Measurements from ENCODE around the gene ADGRB3.

ADGRB3 gene

GRCh38 chr6:68709091-68709490, 74.0 kb downstream of the ADGRB3 start:
- no peak for DNase-seq (ENCODE audit: low read depth)

- no peak for DNase-seq (ENCODE audit: low read depth)
Observed at GRCh38 chr6:68709882-68710281, 74.8 kb downstream of the ADGRB3 start.

- DNase-seq (ENCODE audit: low read depth) = no peak
Observed at GRCh38 chr6:68710496-68710895, 75.4 kb downstream of the ADGRB3 start.

DNA sequence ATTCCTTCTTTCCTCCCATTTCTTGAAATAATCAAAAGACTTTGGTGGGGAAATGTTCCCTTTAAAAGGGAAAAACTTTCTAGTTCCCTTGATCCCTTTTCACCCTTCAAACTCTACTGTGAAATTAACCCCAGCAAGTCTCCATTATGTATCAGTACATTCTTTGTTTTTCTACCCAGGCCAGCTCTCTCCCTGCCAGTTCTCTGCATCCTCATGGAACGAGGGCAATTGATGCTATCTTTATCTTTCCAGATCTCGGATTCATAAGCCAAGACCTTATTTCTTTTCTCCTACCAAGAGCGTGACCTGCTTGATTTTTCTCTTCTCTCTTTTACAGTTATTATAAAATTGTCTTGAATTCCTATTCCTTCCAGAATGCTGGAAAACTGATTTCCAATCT, 75.8 kb downstream of the ADGRB3 start:
- DNase-seq (ENCODE audit: low read depth) = no peak

- no peak for DNase-seq (ENCODE audit: low read depth)
Observed at GRCh38 chr6:68711386-68712000, 76.4 kb downstream of the ADGRB3 start.

DNA sequence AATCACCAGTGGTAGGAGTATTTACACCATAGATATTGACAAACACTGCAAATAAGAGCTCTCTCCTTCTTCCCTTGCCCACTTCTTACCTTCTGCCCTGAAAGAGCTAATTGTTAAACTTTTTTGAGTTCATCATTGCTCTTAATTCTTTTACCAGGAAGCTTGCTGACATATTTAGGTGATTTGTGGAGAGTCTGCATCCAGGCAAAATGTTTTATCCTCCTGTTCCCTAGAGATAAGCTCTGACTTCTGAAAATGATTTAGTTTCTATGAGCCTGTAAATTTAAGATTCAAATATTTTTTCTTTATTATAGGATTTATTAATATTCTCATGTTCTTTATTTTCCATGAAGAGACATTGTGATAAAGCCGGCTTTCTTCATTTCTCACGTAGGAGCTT, 81.5 kb downstream of the ADGRB3 start:
- DNase-seq (ENCODE audit: low read depth) = no peak

DNA sequence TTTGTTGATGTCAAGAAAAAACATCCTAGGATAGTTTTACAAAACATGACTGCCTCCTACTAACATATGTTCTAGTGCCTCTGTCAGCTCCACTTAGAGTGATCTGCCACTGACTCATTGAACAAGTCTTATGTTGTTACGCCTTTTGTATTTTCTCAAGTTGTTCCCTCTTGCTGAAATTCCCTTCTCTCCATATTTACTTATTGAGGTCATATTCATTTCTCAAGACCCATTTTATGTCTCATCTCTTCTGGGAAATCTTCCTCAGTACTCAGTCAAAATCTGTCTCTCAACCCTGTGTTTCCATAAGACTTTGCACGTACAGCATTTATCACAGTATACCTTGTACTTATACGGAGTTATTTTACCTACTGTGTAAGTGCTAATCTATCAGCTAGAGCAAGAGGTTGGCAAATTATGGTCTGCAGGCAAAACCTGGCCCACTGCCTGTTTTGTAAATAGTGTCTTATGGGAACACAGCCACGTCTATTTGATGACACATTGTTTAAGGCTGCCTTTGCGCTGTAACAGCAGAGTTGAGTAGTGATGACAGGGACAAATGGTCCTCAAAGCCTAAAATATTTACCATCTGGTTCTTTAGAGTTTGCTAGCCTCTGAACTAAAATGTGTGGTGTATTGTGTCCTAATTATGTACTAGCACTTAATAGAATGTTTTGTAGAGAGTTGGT, 83.4 kb downstream of the ADGRB3 start:
- peak; percentile 88 for DNase-seq (ENCODE audit: low read depth)

GRCh38 chr6:68719761-68720160, 84.7 kb downstream of the ADGRB3 start:
- DNase-seq (ENCODE audit: low read depth) = no peak

DNA sequence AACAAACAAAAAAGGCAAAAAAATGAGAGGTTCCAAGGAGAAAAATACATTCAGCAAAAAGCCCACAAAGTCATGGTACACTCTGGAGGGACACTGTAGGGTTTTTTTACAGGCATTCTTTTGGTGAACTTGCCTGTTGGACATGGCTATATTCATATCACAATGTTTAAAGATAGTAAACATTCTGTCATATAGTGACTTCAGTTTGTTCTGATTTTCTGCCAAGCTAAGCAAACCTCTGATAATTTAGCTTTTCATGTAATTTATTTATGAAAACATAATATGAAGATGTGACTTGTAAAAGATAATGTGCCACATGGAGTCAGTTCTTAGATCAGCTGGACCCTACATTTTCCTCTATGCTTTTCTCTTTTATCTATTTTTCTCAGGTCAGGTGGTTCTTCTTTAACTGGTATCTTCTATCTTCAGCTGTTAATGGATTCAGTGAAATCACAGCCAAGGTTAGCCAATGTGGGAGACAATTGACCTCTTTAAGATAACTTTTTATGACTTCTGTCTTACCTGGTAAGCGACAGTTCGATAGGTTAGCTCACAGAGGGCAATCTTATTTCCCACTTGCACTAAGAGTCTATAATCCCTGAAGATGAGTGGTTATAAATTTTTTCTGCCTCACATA, 87.9 kb downstream of the ADGRB3 start:
- DNase-seq (ENCODE audit: low read depth) = no peak

DNA sequence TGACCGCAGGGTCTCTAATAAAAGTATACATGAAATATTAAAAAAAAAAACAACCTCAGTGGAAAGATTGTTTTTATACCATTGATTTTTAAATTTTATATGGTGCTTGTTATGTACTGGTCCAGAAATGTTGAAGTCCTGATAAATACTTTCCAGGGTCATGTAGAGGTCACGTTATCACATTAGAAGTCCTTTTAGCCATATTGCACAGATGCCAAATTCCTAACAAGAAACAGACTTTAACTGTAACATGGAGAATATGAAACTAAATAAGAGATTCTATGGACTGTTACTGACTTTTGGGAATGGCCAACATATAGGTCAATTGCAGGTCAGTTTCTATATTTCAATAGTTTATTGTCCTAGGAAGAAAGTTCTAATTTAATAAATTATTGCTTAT, 89.0 kb downstream of the ADGRB3 start:
- no peak for DNase-seq (ENCODE audit: low read depth)

GRCh38 chr6:68726337-68726736, 91.3 kb downstream of the ADGRB3 start:
- DNase-seq (ENCODE audit: low read depth) = no peak

DNA sequence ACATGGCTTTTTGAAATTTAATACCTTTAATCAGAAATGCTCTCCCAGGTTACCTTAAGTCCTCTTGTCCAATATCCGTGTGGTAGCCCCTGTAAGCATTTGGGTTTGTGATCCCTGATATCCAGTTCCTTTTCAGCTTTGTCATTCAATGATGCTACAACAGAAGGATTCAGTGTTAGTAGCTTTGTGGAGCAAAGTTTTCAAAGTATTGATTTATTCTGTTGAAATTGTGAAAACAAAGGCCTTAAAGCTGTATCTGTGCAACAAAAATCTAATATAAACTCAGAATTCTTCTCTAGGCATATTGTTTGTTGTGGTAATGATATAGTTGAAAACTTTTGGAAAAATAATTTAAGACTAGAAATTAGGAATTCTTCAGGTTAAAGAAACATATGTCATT, 91.9 kb downstream of the ADGRB3 start:
- no peak for DNase-seq (ENCODE audit: low read depth)

DNA sequence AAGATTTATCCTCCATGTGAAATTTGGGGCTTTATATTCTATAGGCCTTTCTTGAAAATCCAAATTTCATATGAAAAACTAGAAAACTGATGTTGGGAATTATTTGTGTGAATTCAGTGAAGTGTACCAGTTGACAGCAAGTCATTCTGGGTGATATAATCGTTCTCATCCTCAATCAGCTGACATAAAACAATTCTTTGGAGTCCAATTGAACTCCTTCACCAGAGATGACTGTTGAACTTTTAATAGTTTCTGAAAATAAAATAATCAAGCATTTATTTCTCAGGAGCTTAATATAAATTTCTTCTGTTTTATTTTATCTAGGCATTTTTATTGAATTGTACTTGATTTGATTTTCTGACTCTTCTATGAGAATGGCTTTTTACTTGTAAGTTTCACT, 92.6 kb downstream of the ADGRB3 start:
- no peak for DNase-seq (ENCODE audit: low read depth)

- DNase-seq (ENCODE audit: low read depth) = no peak
Observed at GRCh38 chr6:68728159-68728979, 93.3 kb downstream of the ADGRB3 start.

DNA sequence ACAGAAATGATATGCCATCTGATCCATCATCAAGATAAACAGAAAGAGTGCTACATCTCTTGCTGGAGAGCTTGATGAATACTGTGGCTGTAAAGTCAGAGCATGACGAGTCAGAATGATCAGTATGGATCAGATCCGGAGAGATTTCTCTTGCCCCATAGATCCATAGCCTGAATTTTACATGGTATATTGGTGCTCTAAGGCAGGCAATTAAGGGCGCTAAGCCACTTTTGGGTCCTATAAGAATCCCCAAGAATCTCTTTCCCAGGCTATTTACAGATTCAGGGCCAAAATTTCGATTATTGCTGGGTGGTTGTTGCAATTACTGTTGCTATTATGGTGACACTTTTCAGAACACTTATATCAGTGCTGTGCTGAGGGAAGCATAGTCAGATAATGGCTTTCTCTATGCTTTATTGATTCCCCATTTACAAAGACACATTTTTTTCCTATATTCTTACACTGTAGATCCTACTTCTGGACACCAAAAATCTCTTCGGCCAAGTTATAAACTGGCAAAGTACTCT, 94.4 kb downstream of the ADGRB3 start:
- no peak for DNase-seq (ENCODE audit: low read depth)

- DNase-seq (ENCODE audit: low read depth) = no peak
Observed at GRCh38 chr6:68730291-68731054, 95.4 kb downstream of the ADGRB3 start.

DNA sequence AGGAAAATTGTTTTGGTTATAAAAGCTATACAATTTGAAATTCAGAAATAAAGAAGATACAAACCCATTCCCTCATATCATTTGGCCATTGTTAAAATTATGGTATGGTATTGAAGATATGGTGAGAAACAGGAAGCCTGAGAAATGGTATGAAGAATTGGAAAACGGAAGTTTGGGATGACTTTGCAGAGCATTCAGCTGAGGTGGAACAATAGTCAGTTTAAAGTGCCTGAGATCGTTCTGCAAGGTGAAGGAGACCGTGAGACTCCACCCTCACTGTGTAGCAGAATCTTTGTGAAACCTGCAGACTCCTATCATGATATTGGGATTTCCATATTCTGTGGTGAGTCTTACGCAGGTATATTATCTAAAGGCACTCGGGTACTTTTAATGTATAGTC, 97.3 kb downstream of the ADGRB3 start:
- no peak for DNase-seq (ENCODE audit: low read depth)

DNA sequence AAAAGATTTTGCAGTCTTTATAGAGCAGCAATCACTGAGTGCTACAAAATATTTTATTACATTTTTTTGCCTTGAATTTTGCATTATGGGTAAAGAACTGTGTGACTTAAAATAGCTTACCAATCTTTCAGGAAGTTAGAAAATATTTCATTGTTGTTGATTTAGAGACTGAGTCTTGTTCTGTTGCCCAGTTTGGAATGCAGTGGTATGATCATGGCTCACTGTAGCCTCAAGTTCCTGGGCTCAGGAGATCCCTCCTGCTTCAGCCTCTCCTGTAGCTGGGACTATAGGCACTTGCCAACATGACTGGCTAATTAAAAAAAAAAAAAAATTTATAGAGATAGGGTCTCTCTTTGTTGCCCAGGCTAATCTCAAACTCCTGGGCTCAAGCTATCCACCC, 100.8 kb downstream of the ADGRB3 start:
- DNase-seq (ENCODE audit: low read depth) = no peak

- DNase-seq (ENCODE audit: low read depth) = no peak
Observed at GRCh38 chr6:68737061-68737460, 102.0 kb downstream of the ADGRB3 start.

DNA sequence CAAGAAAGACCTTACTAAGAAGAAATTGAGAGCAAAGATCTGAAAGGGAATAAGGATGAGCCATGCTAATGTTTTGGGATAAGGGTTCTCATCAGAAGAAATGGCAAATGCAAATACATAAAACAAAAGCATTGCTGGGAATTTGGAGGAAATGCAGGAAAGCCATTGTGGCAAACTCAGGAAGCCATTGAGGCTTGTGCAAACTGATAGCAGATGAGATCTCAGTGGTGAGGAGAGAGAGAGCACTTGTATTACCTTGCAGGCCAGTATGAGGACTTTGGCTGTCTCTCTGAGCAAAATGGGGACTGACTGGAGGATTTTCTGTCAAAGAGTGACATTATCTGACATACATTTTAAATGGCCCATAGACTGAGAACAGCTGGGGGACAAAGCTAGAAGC, 103.0 kb downstream of the ADGRB3 start:
- DNase-seq (ENCODE audit: low read depth) = no peak

GRCh38 chr6:68740828-68741500, 105.9 kb downstream of the ADGRB3 start:
- no peak for DNase-seq (ENCODE audit: low read depth)

Data from fibroblast of gingiva (primary cell).